ENCODE data around the gene ZMYND8.

- TF ChIP-seq CTCF (IDR thresholded peaks at IDR 0.05) = no peak
- TF ChIP-seq EP300 (IDR thresholded peaks at IDR 0.05) = no peak
- TF ChIP-seq POLR2A (IDR thresholded peaks at IDR 0.05) = no peak
- TF ChIP-seq POLR2AphosphoS5 (IDR thresholded peaks at IDR 0.05) = no peak
Measured at GRCh38 chr20:47216819-47217410, 139.6 kb downstream of the ZMYND8 start.
